Right forelimb (tissue), 1 donor: Measurements from ENCODE around the gene ACBD6.

Experiments
- DNase-seq: peaks from one replicate; pipeline ENCODE4 v3.0.0-alpha.2; 2018

The ACBD6 gene

DNA sequence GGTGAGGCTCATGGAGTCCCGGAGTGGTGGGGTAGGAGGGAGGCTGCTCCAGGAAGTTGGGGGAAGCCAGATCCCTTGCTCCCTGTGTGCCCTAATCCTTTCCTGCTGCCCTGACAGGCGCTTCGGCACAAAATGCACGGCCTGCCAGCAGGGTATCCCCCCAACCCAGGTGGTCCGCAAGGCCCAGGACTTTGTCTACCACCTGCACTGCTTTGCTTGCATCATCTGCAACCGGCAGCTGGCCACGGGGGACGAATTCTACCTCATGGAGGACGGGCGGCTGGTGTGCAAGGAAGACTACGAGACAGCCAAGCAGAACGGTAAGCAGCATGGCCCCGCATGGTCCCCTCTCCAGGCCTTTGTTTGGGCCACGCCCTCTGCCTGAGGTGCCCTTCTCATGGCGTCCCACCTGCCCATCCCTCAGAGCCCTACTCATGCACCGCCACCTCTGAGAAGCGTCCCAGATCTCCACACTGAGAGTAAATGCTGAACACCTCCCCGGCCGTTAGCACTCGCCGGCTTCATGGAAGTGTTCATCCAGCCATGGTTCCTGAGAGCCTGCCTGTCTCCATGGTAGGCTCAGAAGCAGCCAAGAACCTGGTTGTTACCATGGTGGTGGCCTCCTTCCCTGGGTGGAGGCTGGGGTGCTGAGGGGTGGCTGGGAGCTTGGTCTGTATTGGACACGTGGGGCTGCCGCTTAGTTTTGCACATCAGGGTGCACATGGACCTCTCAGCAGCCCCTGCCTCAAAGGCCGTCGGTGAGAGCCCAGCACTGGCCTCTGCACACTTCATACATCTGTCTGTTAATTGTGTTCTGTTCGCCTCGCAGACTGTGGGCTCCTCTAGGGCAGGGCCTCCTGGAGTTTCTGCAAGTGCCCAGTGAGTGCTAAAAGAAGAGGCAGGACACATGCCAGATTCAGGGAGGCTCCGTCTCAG is 235.8 kb downstream of the ACBD6 start:
- DNase-seq: no peak

DNA sequence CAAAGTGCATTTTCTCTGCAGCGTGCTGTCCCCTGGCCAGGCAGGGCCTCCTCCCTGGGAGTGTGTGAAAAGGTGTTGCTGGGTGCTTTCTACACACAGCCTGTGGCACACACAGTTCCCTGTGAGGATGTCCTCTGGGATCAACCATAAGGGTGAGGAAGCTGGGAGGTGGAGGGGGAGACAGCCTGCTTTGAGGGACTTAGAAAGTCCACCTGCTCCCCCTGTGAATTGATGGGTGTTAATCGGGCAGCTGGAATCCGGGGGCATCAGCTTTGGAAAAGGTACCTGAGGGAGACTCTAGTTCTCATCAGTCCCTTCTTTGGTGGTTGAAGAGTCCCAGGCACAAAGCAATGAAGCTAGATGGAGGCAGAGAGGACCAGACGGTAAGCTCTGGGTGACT is 236.5 kb downstream of the ACBD6 start:
- no peak for DNase-seq

DNA sequence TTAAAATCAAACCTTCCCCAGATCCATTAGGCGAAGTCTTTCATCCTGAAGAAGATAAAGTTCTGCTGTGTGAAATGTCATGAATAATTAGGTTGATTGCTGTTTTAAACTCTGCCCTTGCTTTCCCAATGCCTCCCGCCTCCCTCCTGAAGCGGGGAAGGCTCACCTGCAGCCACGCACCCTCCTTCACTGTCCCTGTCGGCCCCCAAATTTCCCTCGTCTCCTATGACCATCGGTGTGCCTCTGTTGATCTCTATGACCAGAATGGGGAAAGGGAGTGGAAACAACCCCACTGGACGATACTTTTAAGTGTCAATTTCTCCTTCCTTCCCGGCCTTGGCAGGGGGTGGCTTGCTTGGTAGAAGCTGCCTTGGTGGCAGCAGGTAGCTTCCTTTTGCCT is 237.2 kb downstream of the ACBD6 start:
- no peak for DNase-seq

DNA sequence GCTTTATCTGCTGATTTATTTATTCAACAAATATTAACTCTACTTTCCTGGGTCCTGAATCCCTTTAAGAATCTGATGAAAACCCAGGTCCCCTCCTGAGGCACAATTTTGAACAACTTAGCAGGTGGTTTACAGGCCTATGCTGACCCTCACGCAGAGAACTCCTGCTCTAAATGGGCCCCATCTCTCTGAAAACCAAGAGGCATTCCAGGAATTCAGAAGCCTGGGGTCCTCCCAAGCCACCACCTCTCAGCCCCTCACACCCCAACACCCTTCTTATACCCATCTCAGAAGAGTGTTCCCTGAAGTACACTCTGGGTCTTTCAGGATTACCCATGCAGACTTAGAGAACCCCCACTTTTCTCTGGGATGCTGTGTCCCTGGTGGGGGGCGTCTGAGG is 237.8 kb downstream of the ACBD6 start:
- DNase-seq: no peak

DNA sequence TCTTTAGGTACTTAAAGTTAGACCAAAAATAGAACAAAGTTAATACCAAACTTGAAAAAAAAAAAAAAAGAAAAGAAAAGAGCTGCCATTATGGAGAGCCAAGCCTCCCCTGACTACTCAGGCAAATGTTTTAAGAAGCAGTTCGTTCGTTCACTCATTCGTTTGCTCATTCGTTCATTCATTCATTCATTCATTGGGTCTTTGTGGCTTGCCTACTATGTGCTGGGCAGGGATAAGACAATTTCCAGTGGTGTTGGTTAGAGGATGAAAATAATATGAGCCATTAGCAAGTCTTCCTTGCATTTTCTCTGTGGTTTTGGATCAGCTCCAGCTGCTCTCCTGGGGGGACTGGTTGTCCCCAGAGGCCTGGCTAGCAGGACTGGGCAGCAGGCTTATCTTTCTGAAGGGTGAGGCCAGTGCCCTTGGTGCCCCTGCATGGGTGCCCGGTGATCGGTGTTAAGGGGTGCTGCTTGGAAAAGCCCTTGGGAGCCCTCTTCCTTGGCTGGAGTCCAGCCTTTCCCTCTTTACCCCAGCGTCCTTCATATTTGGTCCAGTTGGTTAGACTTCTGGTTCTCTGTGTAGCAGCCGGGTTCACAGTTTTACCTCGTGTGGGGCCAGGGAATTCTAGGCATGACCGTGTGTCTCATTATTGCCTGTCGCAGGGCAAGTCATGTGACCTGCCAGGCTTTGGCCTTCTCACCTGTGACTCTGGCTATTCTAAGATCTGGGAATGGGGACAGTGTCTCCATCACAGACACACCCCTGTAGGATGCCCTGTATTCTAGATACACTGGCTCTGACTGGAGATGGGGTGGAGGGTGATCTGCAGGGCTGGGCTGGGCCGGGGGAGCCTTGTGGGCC is 239.5 kb downstream of the ACBD6 start:
- DNase-seq: peak; percentile 11

DNA sequence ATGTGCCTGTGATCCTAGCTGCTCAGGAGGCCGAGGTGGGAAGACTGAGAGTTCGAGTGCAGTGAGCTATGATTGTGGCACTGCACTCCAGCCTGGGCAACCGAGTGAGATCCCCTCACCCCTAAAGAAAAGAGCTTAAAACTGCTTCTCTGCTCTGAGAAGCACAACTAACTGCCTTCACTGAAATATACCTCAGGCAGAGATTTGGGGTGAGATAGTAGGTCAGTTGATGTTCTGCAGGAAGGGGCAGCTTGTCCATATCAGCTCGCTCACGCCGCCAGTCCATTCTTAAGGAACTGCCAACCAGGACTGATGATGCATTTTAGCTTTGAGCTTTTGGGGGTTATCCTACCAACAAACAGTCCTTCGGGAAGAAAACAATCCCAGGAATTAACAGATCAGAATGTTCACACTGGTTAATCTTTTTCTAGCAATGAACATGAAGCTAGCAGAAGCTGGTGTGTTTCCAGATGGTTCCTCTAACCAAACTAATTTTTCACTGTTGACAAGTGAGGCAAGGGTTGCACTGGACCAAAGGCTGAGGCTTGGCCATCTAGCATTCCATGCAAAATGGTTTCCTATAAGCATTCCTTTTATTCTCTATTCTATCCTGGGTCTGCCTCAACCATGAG is 240.7 kb downstream of the ACBD6 start:
- no peak for DNase-seq

DNA sequence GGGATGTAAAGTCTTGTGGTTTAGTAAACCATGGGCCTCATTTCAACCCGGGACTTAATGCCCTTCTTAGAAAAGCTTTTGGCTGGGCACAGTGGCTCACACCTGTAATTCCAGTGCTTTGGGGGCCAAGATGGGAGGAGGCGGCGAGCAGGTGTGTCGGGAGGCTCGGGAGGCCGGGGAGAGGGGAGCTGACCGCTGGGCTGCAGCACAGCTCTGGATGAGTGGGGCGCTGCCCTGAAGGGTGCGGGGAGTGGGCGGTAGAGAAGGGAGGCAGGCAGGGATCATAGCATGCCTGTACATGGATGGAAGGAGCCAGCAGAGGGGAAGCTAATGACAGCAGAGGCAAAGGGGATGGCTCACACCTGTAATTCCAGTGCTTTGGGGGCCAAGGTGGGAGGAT is 241.3 kb downstream of the ACBD6 start:
- DNase-seq: no peak

DNA sequence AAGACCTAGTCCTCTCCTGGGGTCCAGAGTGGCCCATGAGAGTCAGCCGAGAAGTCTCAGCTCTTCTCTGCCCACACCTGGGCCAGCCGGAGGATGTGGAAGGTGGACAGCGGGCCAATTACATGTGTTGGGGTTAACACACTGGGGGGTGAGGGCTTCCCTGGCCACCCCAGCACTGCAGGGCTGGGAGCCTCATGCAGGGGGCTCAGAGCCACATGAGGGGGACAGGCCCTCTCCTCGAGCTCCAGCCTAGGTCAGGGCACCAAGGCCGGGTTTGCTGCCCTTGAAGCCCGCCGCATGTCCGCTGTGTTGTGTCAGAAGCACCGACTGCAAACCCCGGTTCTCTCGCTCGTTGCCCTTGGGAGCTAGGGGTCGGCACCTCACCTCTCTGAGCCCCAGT is 241.8 kb downstream of the ACBD6 start:
- DNase-seq: no peak

DNA sequence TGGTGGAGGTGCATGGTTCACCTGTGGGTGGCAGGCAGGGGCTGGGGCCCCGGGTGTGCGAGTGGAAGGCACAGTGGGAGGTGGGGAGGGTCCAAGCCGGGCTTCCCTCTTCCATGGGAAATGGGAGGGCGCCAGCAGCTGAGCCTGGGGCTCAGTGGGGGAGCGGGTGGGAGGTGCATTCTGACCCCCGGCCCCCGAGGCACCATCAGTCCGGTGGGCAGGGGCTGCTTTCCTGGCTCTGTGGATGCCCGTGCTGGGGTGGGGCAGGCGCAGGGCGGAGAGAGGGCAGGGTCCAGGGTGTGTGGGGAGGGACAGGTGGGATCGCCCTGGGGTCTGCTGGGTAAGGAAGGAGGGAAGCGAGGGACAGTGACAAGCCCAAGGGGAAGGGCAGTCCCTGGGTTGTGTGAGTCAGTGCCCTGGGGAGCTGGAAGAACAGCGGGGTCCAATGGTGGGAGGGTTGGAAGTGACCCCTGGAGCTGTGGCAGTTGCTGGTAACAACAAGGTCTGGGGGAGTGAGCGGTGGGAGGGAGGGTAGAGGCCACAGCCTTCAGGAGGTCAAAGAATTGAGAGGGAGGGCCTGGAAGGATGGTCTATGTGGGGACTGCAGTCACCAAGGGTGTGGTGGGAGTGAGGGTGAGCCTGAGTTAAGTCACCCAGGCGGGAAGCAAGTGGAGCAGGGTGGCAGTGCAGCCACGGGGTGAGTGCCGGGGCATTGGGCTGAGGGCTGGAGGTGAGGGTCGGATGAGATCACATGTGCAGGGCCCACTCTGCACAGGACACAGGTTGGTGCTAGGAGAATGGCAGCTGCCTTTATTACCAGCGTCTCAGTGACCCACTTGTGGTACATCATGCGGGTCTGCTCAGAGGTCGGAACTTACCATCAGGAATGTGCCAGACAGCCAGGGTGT is 242.7 kb downstream of the ACBD6 start:
- DNase-seq: no peak

DNA sequence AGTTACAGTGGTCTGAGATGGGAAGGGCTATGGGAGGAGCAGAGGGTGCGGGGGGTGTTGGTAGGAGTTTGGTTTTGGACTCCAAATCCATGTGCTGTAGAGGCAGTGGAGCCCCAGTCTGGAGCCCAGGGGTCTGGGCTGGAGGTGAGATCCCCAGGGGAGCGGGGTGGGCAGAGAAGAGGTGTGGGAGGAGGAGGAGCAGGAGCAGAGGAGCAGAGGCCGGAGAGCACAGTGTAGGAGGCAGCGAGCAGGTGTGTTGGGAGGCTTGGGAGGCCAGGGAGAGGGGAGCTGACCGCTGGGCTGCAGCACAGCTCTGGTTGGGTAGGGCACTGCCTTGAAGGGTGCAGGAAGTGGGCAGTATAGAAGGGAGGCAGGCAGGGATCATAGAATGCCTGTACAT is 243.4 kb downstream of the ACBD6 start:
- DNase-seq: no peak

DNA sequence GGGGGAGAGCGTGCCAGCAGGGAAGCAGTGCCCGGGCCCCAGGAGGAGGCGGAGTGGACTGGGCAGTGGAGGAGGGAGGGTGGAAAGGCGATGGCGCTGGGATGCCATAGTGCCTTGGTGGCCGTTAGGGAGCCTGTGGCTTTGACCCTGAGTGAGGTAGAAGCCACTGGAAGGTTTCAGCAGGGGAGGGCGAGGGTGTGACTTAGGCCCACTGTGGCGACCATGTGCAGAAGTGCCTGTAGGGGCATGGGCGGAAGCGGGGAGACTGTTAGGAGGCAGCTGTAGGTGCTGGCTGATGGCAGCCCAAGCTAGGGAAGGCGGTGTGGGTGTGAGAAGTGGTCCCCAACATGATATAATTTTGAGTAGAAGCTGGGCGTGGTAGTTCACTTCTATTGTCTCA is 244.1 kb downstream of the ACBD6 start:
- DNase-seq: no peak

DNA sequence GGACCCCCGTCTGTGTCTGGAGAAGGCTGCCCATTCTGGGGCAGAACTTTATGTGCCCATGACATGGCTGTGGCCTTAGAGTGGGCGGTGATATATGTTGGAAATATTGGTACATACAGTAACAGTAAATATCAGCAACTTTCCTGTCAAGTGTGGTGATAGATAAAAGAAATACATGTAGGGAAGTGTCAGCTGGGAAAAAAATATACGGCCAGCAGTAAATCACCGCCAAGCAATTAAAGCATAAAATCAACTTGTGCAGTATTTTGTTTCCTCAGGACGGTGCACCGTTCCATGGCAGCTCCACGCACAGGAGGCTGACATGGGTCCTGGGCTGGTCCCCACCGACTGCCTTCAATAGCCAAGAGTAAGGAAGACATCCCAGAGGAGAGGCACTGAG is 244.9 kb downstream of the ACBD6 start:
- no peak for DNase-seq

DNA sequence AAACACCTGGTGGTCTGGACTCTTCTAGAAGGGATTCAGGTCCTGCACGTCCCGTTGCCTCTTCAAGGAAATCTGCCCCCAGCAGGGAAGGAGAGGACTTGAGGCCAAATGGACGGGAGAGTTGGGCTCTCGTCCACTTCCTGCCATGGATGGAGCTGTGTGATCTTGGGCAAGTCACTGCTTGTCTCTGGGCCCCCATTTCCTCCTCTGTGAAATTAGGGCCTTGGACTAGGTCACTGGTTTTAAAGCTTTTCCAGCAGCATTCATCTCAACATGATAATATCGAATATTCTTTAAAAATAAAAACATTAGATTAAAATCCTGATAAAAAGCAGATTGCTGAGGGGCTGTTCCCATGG is 245.4 kb downstream of the ACBD6 start:
- DNase-seq: no peak

DNA sequence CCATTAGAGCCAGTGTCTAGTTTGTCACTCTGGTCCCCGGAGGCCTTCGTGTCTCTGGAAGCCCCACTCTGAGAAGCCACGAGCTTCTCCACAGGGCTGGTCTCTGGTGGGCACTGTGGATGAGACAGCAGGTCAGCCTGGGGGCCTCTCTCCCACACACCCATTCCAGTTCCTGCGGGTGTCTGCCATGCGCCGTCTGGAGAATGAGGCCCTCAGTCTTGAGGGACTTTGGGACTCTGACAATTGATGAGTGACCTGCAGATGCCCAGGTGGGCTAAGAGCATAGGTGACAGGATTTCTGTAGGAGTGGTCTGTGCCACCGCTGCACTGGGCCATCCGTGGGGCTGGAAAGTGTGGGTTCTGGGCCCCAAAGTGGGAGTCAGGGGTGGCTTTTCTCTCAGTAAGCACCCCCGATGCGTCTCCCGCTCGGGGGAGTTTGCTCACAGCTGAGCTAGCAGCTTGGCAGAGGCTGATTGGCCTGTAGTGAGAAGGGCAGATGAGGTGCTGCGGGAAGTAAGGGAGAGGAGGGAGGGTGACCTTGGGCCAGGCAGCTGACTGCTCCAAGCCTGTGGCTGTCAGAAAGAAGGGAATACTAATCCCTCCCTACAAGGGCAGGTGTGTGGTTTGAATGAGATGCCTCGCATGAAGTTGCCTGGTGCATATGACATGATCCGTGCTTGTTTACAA is 245.9 kb downstream of the ACBD6 start:
- DNase-seq: no peak

DNA sequence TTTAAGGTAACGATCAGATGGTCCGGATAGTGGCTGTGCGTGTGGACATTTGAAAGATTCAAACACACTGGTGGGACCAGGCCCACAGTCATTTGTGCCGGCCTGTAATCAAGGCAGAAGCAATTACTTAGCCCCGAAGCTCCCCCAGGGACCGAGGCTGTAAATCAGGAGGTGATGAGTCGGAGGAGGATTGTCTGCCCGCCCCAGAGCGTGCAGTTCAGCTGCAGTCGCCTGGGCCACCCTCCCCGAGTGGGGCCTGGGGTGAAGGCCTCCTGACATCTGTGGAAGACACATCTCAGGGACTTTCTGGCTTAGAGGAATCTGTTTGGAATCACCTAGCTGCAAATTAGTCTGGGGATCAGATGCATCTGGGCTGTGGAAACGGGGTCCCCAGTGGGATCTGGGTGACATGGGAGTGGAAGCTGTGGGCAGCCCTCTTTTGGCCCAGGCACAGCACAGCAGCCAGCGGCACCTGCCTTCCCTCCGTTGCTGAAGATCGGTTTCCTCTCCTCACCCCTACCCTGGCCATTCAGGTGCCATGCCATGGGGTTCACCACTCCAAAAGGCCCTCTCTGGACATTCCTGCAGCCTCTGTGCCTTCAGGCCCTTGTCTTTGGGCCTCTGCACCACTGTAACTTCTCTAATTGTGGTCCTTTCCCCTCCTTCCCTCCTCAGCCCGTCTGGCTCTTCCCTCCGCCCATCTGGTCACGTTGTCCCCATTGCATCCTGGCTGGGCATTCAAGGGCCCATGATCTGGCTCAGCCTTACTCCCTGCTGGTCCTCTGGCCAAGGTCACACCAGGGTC is 246.6 kb downstream of the ACBD6 start:
- DNase-seq: no peak

DNA sequence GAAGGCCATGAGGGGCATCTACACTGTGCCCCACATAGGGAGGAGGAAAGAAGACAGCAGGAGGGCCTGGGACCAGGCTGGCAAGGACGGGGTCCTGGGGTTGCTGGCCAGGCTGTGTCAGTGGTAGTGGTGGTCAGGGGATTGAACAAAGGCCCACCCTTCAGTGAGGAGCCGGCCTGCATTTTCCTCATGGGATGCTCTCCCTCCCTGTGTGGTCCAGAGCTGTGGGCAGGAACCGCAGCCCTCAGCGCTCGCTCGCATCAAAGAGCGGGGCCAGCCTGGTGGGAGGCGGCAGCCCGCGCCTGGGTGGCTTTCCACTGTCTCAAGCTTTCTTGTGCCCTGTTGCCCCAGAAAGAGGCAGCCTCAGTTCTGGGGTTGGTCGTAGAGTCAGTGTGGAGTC is 247.5 kb downstream of the ACBD6 start:
- DNase-seq: no peak

DNA sequence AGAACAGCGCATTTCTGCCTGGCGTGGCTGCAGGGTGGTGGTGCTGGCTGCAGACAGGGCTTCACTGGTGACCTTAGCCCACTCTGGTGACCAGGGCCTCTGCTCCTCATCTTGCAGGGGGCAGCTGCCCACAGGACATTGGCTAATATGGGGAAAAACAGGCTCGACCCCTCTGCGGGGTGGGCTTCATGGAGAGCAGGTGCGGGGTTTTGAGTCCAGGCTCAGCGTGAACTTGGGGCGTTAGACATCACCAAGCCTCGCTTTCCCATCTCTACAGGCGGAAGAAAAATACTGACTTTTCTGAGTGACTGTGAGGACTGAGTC is 247.9 kb downstream of the ACBD6 start:
- DNase-seq: no peak

DNA sequence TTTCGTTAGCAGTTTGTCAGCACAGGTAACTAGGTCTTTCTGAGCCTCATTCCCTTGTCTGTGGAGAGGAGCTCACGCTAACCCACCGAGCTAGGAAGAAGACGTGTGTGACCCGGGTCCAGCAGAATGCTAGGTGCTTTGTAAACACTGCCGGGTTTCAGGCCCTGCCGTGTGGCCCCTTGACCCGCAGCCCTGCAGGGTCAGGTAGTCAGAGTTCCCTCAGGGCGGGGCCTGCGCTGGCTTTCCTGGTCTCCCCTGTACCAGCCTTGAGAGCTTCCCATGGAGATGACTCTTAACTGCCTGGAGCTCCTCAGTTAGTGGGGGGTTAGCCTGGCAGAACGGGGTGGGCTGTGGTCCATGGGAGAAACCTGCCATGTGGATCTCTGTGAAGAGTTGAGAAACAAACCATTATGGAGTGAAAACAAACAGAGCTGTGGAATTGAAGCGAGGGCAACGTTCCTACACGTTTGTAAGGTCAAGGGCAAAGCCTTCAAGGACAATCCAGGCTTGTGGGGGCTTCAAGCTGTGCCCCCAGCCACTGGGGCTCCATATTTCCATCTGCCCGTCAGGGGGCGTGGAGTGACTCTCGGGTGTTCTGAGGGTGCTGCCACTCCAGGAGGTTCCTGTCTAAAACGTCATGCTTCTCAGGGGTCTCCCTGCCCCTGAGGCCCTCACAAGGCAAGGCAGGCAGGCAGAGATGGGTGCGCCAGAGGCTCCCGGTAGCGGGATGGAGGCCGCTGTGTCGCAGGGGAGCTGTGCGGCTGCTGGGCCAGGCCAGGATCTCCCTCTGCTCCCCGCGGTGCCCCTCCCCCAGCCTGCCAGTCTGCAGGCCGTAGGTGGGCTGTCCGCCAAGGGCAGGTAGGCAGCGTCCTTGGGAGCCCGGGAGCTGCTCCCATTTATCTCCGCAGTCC is 248.5 kb downstream of the ACBD6 start:
- DNase-seq: no peak

DNA sequence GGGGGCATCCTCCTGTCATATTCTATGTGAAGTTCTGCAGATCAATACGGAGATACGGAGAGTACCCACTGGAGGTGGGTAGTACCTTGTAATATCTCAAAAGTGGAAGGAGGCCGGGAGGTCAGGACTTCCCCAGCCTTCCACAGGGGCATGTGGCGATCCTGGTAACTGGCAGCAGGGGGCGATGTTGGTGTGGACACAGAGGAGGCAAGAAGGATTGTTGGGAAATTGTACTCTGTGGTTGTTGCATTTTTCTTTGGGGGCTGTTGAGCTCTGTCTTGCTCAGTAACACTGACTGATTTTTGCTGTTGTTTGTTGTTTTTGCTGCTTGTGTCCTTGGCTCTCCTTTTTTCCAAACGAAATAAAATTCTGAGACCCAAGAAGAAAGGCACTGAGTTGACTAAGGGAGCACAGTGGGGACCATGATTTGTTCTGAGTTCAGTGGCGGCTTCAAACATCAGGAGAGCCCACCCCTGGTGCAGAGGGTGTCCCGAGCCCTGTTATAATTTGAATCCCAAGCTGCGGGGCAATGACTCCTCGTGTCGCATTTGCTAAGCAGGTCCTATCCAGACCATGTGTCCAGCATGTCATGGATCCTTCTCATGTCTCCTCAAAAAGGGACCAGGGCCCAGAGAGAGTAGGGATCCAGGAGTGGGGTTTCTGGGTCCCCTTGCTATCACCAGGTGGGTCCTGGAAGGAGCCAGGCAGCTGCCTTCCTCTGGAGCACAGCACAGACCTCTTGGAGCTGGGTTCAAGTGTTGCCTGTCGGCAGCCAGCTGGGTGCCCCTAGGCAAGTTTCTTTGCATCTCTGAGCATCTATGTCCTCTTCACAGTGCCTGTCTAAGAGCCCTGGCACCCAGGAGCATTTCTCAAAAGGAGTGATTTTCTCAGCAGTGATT is 249.5 kb downstream of the ACBD6 start:
- no peak for DNase-seq
